ENCODE results near the gene AGPAT3.

AGPAT3 gene

DNA sequence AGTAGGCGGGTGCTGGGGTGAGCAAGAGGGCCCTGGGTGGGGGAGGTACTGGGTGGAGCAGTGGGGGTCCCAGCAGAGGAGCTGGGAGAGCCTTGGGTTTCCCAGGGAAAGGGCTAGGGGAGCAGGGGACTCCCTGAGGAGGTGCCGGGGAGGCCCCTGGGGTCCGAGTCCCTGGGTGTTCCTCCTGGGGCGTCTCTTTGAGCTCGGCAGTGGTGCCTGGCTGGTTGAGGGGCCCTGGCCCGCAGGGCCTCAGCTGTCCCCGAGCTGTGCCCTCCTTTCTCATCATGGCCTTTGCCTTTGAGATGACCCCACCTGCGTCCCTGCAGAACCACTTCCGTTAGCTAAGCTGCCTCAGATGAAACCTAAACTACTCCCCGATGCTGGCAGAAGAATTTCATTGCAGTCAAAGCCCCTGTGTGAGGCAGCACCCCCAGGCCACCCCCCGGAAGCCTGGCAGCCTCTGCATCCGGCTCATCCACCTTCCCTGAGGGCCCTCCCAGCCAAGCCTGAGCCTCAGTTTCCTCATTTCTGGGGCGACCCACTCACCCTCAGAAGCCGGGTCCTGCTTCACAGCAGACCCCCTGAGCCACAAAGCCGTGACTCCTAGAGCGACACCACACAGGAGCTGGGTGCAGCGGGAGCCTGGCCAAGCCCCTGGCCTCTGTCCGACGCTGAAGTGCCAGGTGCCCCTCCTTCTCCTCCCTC is 103.5 kb downstream of the AGPAT3 start:
- no peak overlapping the region for H3K27ac ChIP-seq (ENCODE audit: low read depth, low read length)
- no peaks in the 10 kb centered on the region for H3K4me1 ChIP-seq (ENCODE audit: insufficient read depth, low read length)
- H3K27me3 ChIP-seq (ENCODE audit: insufficient read depth, low read length): no peaks in the 10 kb centered on the region
- H3K4me3 ChIP-seq (ENCODE audit: low read length): no peak overlapping the region
- no peaks in the 10 kb centered on the region for H3K9me3 ChIP-seq (ENCODE audit: insufficient read depth, low read depth, low read length)
- no peak overlapping the region for H3K9ac ChIP-seq (ENCODE audit: low read depth, low read length)
- H3K36me3 ChIP-seq (ENCODE audit: insufficient read depth, low read length): no peaks in the 10 kb centered on the region
- WGBS: 93% methylated on average over 19 of the region's 19 CpGs

DNA sequence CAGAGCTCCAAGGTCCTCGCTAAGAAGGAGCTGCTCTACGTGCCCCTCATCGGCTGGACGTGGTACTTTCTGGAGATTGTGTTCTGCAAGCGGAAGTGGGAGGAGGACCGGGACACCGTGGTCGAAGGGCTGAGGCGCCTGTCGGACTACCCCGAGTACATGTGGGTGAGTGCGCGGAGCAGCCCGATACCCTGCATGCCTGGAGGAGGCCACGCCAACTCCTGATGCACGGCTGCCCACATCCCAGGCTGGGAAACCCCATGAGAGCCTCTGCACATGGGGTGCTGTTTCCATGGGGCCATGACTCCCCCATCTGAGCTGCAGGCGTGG is 104.1 kb downstream of the AGPAT3 start:
- Histone ChIP-seq H3K27me3 (ENCODE audit: insufficient read depth, low read length) (no peaks in the 10 kb centered on the region), H3K27ac (ENCODE audit: low read depth, low read length) (no peak overlapping the region), H3K4me1 (ENCODE audit: insufficient read depth, low read length) (no peaks in the 10 kb centered on the region), H3K9me3 (ENCODE audit: insufficient read depth, low read depth, low read length) (no peaks in the 10 kb centered on the region), H3K36me3 (ENCODE audit: insufficient read depth, low read length) (no peaks in the 10 kb centered on the region), H3K4me3 (ENCODE audit: low read length) (no peak overlapping the region), H3K9ac (ENCODE audit: low read depth, low read length) (no peak overlapping the region)
- WGBS: 94% methylated on average over 17 of the region's 17 CpGs

DNA sequence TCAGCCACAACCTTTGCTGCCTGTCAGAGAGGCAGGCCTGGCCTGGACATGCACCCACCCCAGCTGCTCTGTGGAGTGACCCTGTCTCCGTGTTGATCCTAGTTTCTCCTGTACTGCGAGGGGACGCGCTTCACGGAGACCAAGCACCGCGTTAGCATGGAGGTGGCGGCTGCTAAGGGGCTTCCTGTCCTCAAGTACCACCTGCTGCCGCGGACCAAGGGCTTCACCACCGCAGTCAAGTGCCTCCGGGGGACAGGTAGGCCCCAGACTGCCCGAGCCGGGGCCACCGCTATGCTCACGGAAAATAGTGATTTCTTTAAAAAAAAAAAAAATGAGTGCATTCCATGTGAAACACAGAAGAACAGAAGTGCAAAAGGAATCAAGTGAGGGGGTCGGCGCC is 105.5 kb downstream of the AGPAT3 start:
- H3K36me3 ChIP-seq (ENCODE audit: insufficient read depth, low read length): no peaks in the 10 kb centered on the region
- H3K27ac ChIP-seq (ENCODE audit: low read depth, low read length): no peak overlapping the region
- H3K9ac ChIP-seq (ENCODE audit: low read depth, low read length): no peak overlapping the region
- WGBS: 95% methylated on average over 17 of the region's 18 CpGs
- no peaks in the 10 kb centered on the region for H3K27me3 ChIP-seq (ENCODE audit: insufficient read depth, low read length)
- no peak overlapping the region for H3K4me3 ChIP-seq (ENCODE audit: low read length)
- no peaks in the 10 kb centered on the region for H3K9me3 ChIP-seq (ENCODE audit: insufficient read depth, low read depth, low read length)
- H3K4me1 ChIP-seq (ENCODE audit: insufficient read depth, low read length): no peaks in the 10 kb centered on the region

DNA sequence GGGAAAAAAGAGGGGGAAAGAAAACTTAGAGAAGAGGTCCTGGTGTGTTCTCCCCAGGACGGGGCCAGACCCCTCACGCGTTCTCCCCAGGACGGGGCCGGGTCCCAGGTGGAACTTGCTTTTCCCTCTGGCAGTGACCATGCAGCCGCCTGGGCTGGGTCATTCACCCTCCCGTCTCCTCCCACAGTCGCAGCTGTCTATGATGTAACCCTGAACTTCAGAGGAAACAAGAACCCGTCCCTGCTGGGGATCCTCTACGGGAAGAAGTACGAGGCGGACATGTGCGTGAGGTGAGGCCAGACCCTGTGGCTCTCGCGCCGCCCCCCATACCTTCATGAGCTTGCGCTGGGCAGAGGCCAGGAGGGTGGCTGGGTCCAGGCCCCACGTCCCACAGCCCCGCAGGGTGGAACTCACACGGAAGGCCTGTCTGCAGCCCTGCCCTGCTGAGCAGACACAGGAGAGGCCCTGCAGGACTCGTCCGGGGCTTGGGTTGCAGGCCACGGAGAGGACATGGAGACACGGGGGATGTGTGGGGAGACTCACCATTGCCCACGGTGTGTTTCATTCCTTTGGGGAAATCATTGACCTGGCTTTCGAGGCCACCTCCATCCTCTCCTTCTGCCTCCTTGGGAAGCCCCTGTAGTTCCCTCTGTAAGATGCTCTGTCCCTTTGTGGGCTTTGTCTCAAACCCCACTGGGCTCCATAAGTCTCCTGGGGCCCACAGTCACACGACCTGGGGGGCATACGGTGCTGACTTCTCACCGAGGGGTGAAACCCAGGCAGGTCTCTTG is 106.4 kb downstream of the AGPAT3 start:
- Histone ChIP-seq H3K4me1 (ENCODE audit: insufficient read depth, low read length) (no peaks in the 10 kb centered on the region), H3K27ac (ENCODE audit: low read depth, low read length) (no peak overlapping the region), H3K36me3 (ENCODE audit: insufficient read depth, low read length) (no peaks in the 10 kb centered on the region), H3K4me3 (ENCODE audit: low read length) (no peak overlapping the region), H3K27me3 (ENCODE audit: insufficient read depth, low read length) (no peaks in the 10 kb centered on the region), H3K9me3 (ENCODE audit: insufficient read depth, low read depth, low read length) (no peaks in the 10 kb centered on the region), H3K9ac (ENCODE audit: low read depth, low read length) (no peak overlapping the region)
- 91% methylated on average over 29 of the region's 29 CpGs for WGBS

DNA sequence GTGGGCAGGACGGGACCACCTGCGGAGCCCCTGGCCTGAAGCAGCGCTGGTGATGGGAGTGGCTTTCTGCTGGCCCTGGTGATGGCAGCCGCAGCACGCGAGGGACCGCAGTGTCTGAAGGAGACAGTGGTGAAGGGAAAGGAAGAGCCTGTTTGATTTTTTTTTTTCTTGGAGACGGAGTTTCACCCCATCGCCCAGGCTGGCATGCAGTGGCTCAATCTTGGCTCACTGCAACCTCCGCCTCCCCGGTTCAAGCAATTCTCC is 106.9 kb downstream of the AGPAT3 start:
- Histone ChIP-seq H3K27me3 (ENCODE audit: insufficient read depth, low read length) (no peaks in the 10 kb centered on the region), H3K9me3 (ENCODE audit: insufficient read depth, low read depth, low read length) (no peaks in the 10 kb centered on the region), H3K4me3 (ENCODE audit: low read length) (no peak overlapping the region), H3K27ac (ENCODE audit: low read depth, low read length) (no peak overlapping the region), H3K9ac (ENCODE audit: low read depth, low read length) (no peak overlapping the region), H3K4me1 (ENCODE audit: insufficient read depth, low read length) (no peaks in the 10 kb centered on the region), H3K36me3 (ENCODE audit: insufficient read depth, low read length) (no peaks in the 10 kb centered on the region)
- 91% methylated on average over 11 of the region's 11 CpGs for WGBS

DNA sequence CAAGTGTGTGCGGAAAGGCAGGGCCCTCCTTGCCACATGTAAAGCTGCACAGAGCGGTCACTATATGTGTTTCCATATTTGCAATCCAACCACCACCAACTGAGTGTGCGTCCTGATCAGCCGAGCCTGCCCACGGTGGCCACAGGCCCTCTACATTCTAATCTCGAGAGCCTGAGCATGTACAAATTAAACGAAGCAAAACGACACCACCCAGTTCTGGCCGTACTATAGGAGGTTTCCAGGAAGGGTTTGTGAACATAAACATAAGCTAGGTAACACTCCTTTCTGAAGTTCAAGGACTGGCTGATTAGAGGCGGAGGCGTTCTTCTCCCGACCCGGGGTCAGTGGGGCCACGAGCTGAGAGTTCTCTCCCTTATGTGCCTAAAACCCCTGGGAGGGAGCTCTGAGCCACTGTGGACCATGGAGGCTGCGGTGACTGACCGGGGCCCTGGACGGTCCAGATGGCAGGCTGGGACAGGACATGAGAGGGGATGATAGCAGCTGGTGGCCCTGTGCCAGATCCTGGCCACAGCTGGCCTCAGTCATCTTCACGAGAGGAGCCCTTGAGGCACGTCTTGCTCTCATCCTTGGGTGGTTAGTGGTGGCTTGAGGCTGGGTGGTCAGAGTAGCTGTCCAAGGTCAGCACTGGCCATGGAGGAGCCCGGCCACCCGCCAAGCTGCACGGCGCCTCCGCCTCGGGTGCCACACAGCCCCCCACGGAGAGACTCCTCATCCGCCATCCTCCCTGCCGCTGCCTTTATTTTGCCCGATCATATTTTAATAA is 108.0 kb downstream of the AGPAT3 start:
- H3K9me3 ChIP-seq (ENCODE audit: insufficient read depth, low read depth, low read length): no peaks in the 10 kb centered on the region
- no peaks in the 10 kb centered on the region for H3K27me3 ChIP-seq (ENCODE audit: insufficient read depth, low read length)
- H3K36me3 ChIP-seq (ENCODE audit: insufficient read depth, low read length): no peaks in the 10 kb centered on the region
- no peak overlapping the region for H3K9ac ChIP-seq (ENCODE audit: low read depth, low read length)
- H3K4me1 ChIP-seq (ENCODE audit: insufficient read depth, low read length): no peaks in the 10 kb centered on the region
- WGBS: 95% methylated on average over 29 of the region's 29 CpGs
- H3K4me3 ChIP-seq (ENCODE audit: low read length): no peak overlapping the region
- no peak overlapping the region for H3K27ac ChIP-seq (ENCODE audit: low read depth, low read length)

DNA sequence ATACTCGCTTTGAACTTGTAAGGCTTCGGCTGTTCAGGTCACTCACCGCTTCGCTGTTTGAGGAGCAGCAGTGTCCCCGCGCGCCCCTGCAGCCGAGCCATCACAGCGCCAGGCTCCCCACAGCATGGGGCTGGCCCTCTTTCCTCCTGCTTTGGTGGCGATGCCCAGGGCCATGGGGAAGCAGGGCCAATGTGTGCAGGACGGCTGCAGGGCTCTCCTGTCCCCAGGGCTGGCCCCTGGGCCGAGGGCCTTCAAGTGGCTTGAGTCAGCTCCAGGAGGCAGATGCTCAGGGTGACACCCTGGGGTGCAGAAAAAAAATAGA is 108.6 kb downstream of the AGPAT3 start:
- H3K27me3 ChIP-seq (ENCODE audit: insufficient read depth, low read length): no peaks in the 10 kb centered on the region
- no peak overlapping the region for H3K27ac ChIP-seq (ENCODE audit: low read depth, low read length)
- no peaks in the 10 kb centered on the region for H3K9me3 ChIP-seq (ENCODE audit: insufficient read depth, low read depth, low read length)
- no peaks in the 10 kb centered on the region for H3K36me3 ChIP-seq (ENCODE audit: insufficient read depth, low read length)
- H3K4me3 ChIP-seq (ENCODE audit: low read length): no peak overlapping the region
- H3K4me1 ChIP-seq (ENCODE audit: insufficient read depth, low read length): no peaks in the 10 kb centered on the region
- H3K9ac ChIP-seq (ENCODE audit: low read depth, low read length): no peak overlapping the region
- 92% methylated on average over 12 of the region's 12 CpGs for WGBS

DNA sequence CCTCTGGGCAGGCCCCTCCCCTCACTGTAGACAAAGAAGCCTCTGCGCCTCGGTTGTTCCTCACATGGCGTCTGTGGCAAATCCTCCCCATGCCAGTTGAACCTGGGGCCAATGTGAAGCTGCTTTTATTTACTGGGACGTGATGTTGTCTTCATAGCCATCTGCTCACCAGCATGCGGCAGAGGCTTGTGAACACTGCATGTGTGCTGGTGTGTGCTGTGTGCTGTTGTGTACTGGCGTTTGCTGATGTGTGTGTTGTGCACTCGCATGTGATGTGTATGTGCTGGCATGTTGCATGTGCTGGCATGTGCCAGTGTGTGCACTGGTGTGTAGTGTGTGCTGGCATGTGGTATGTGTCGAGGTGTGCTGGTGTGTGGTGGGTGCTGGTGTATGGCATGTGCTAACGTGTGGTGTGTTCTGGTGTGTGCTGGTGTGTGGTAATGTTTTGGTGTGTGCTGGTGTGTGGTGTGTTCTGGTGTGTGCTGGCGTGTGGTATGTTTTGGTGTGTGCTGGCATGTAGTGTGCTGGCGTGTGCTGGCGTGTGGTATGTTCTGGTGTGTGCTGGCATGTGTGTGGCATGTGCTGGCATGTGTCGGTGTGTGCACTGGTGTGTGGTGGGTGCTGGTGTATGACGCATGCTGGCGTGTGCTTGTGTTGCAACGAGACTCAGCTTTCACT is 109.9 kb downstream of the AGPAT3 start:
- H3K27me3 ChIP-seq (ENCODE audit: insufficient read depth, low read length): no peaks in the 10 kb centered on the region
- no peak overlapping the region for H3K4me3 ChIP-seq (ENCODE audit: low read length)
- H3K9me3 ChIP-seq (ENCODE audit: insufficient read depth, low read depth, low read length): no peaks in the 10 kb centered on the region
- WGBS: 93% methylated on average over 16 of the region's 16 CpGs
- H3K27ac ChIP-seq (ENCODE audit: low read depth, low read length): no peak overlapping the region
- no peaks in the 10 kb centered on the region for H3K4me1 ChIP-seq (ENCODE audit: insufficient read depth, low read length)
- no peaks in the 10 kb centered on the region for H3K36me3 ChIP-seq (ENCODE audit: insufficient read depth, low read length)
- no peak overlapping the region for H3K9ac ChIP-seq (ENCODE audit: low read depth, low read length)

DNA sequence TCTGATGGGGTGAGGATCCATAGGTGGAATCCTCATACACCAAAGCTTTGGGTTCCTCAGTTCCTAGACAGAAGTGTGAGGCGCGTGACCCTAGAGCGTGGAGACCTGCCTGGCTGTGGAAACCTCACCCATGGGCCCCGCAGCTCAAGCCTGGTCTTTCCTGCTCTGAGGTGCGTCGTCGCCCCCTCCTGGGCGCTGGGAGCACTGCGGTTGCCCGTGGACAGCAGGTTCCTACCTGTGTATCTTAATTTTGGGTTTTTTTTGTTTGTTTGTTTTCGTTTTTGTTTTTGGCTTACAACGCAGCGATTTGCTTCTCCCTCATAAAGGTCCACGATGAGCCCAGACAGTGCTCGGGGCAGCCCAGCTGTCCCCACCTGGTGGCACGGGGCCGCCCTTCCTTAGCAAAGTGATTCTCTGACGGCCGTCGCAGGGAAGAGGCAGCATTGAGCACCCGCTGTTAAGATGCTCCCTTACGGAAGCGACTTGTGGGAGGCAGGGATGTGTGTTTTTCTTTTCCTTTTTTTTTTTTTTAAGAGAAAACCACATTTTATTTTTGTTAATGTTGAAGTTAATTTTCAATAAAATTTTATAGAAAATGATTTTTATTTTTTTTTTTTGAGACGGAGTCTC is 110.6 kb downstream of the AGPAT3 start:
- H3K9me3 ChIP-seq (ENCODE audit: insufficient read depth, low read depth, low read length): no peaks in the 10 kb centered on the region
- WGBS: 16% methylated on average over 21 of the region's 24 CpGs
- no peaks in the 10 kb centered on the region for H3K4me1 ChIP-seq (ENCODE audit: insufficient read depth, low read length)
- H3K27me3 ChIP-seq (ENCODE audit: insufficient read depth, low read length): no peaks in the 10 kb centered on the region
- no peaks in the 10 kb centered on the region for H3K36me3 ChIP-seq (ENCODE audit: insufficient read depth, low read length)
- H3K4me3 ChIP-seq (ENCODE audit: low read length): peak overlapping the region; percentile 40
- H3K27ac ChIP-seq (ENCODE audit: low read depth, low read length): no peak overlapping the region
- no peak overlapping the region for H3K9ac ChIP-seq (ENCODE audit: low read depth, low read length)

DNA sequence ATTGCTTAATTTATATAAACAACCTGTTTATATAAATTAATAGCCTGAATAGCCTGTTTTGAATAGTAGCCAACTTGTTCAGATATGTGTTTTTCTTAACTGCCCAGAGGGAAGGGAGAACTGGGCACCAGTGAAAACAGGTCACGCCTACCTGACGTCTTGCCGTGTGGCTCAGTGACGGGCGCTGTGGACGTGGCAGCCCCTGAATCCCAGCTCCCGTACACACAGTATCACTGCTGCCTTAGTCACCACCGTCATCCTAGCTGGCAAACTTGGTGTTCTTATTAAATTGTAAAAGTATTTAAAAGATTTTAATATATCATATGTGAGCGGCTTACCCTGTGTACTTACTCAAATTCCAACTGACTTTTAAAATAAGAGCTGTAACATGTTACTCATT is 111.6 kb downstream of the AGPAT3 start:
- WGBS: 93% methylated on average over 8 of the region's 9 CpGs
- H3K9ac ChIP-seq (ENCODE audit: low read depth, low read length): no peak overlapping the region

DNA sequence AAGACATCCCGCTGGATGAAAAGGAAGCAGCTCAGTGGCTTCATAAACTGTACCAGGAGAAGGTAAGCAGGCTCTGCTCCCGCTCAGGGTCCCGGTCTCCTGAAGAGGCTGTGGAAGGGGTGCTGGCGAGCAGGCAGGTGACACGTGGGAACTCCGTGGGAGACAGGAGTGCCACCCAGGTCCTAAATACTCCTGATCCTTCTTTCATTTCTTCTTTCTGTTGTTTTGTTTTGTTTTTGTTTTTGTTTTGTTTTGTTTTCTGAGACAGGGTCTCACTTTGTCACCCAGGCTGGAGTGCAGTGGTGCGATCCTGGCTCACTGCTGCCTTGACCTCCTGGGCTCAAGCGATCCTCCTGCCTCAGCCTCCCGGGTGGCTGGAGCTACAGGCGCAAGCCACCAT is 113.0 kb downstream of the AGPAT3 start:
- H3K27ac ChIP-seq (ENCODE audit: low read depth, low read length): no peak overlapping the region
- 94% methylated on average over 10 of the region's 10 CpGs for WGBS
- H3K4me3 ChIP-seq (ENCODE audit: low read length): no peak overlapping the region
- H3K4me1 ChIP-seq (ENCODE audit: insufficient read depth, low read length): peaks cover 4% of the 10 kb centered on the region; the same call in 1 of the 2 replicates
- H3K36me3 ChIP-seq (ENCODE audit: insufficient read depth, low read length): no peaks in the 10 kb centered on the region
- H3K9me3 ChIP-seq (ENCODE audit: insufficient read depth, low read depth, low read length): no peaks in the 10 kb centered on the region
- H3K9ac ChIP-seq (ENCODE audit: low read depth, low read length): no peak overlapping the region
- H3K27me3 ChIP-seq (ENCODE audit: insufficient read depth, low read length): no peaks in the 10 kb centered on the region

More for the DNA sequence above, 111.6 kb downstream of the AGPAT3 start:
- no peaks in the 10 kb centered on the region for H3K9me3 ChIP-seq (ENCODE audit: insufficient read depth, low read depth, low read length)
- H3K4me3 ChIP-seq (ENCODE audit: low read length): no peak overlapping the region
- H3K36me3 ChIP-seq (ENCODE audit: insufficient read depth, low read length): no peaks in the 10 kb centered on the region
- H3K4me1 ChIP-seq (ENCODE audit: insufficient read depth, low read length): no peaks in the 10 kb centered on the region
- H3K27me3 ChIP-seq (ENCODE audit: insufficient read depth, low read length): no peaks in the 10 kb centered on the region
- no peak overlapping the region for H3K27ac ChIP-seq (ENCODE audit: low read depth, low read length)

All from HUES64 (cell line).